Colonic mucosa (tissue), 4 donors: Measurements from ENCODE around the gene CLPSL1. TPM values are rescaled to one million over a fixed set of nuclear protein-coding genes. Genes with fewer than 3 reads are reported as not detected.
A peak's percentile ranks its signal among the peaks of the same experiment; 100 is the strongest.

ENCODE experiments used
- DNase-seq: peaks from one replicate; pipeline ENCODE4 v3.0.0-alpha.2; 2020
- H3K27ac ChIP-seq: fragments of 200-600 bp; one replicate; pipeline ENCODE4 v1.8.0; 2021
- H3K27me3 ChIP-seq: fragments of 200-600 bp; one replicate; pipeline ENCODE4 v1.8.0; 2021
- H3K36me3 ChIP-seq: fragments of 200-600 bp; one replicate; pipeline ENCODE4 v1.8.0; 2021
- H3K4me1 ChIP-seq: fragments of 200-600 bp; one replicate; pipeline ENCODE4 v1.8.0; 2021; ENCODE audit warnings: mild to moderate bottlenecking
- H3K4me3 ChIP-seq: fragments of 200-600 bp; one replicate; pipeline ENCODE4 v1.8.0; 2021
- H3K9ac ChIP-seq, 2 donors: one replicate each; pipeline ENCODE4 v1.7.0; 2013; ENCODE audit warnings: control low read depth in 2 of 2, low read depth in 2 of 2, low read length in 2 of 2
- H3K9me3 ChIP-seq: fragments of 200-600 bp; one replicate; pipeline ENCODE4 v1.8.0; 2021
- CTCF ChIP-seq: fragments of 200-600 bp; IDR thresholded peaks from one replicate; pipeline ENCODE4 v1.8.0; 2022; ENCODE audit warnings: antibody characterized with exemption, mild to moderate bottlenecking
- intact Hi-C: fragments of 100-400 bp; cut with DNase I; formaldehyde crosslinking; loops from one replicate; pipeline ENCODE4 v1.14.1; 2022
- total RNA-seq, 2 donors: library from RNA; stranded (reverse); fragmentation: NEBNext Ultra II Directional in 1 of 2; extraction: Animal tissue kit (Norgen Biotek cat#: 25700) in 1 of 2; gene quantifications; one replicate each; pipeline ENCODE4 v1.2.1, GENCODE V29; 2021
- donor health status: healthy.
- donor health status: DM: no; HTN: no; CAD: no.
- donor health status: DM: no; HTN: no; CAD: no.

Gene CLPSL1
- total RNA-seq, 2 donors from 2014 or later: not detected

GRCh38 chr6:35769211-35769610 lies 11.6 kb upstream of the CLPSL1 start:
- no peak overlapping the region for H3K4me3 ChIP-seq
- no peaks in the 10 kb centered on the region for H3K9me3 ChIP-seq
- H3K27ac ChIP-seq: no peak overlapping the region
- intact Hi-C loops: no loop called here
- H3K36me3 ChIP-seq: no peaks in the 10 kb centered on the region
- H3K9ac ChIP-seq: no peak overlapping the region
- H3K27me3 ChIP-seq: no peaks in the 10 kb centered on the region
- no peaks in the 10 kb centered on the region for H3K4me1 ChIP-seq
- no peak for DNase-seq
- no peak for TF ChIP-seq CTCF

- no peaks in the 10 kb centered on the region for H3K9me3 ChIP-seq
- no peaks in the 10 kb centered on the region for H3K27me3 ChIP-seq
- TF ChIP-seq CTCF: no peak
Measured at GRCh38 chr6:35771343-35771627, 9.5 kb upstream of the CLPSL1 start.

GRCh38 chr6:35774116-35774794 lies 6.6 kb upstream of the CLPSL1 start:
- no peaks in the 10 kb centered on the region for H3K4me1 ChIP-seq
- H3K9ac ChIP-seq: no peak overlapping the region
- H3K36me3 ChIP-seq: no peaks in the 10 kb centered on the region
- intact Hi-C loops: no loop called here
- H3K4me3 ChIP-seq: no peak overlapping the region
- H3K9me3 ChIP-seq: no peaks in the 10 kb centered on the region
- H3K27me3 ChIP-seq: no peaks in the 10 kb centered on the region
- no peak overlapping the region for H3K27ac ChIP-seq
- no peak for TF ChIP-seq CTCF
- no peak for DNase-seq

More at GRCh38 chr6:35771343-35771627, 9.5 kb upstream of the CLPSL1 start:
- no peak for DNase-seq
- no peak overlapping the region for H3K4me3 ChIP-seq
- H3K36me3 ChIP-seq: no peaks in the 10 kb centered on the region
- H3K27ac ChIP-seq: no peak overlapping the region
- intact Hi-C loops: no loop called here
- H3K9ac ChIP-seq: no peak overlapping the region
- no peaks in the 10 kb centered on the region for H3K4me1 ChIP-seq

GRCh38 chr6:35775031-35775430 lies 5.8 kb upstream of the CLPSL1 start:
- Histone ChIP-seq H3K36me3 (no peaks in the 10 kb centered on the region), H3K4me3 (no peak overlapping the region), H3K9me3 (no peaks in the 10 kb centered on the region), H3K27me3 (no peaks in the 10 kb centered on the region), H3K27ac (no peak overlapping the region), H3K4me1 (no peaks in the 10 kb centered on the region), H3K9ac (no peak overlapping the region)
- no peak for DNase-seq
- TF ChIP-seq CTCF: no peak
- intact Hi-C loops: no loop called here

- Histone ChIP-seq H3K4me3 (peak within 1 kb of the TSS; percentile 44), H3K9me3 (no peaks in the 10 kb centered on the region), H3K27me3 (no peaks in the 10 kb centered on the region), H3K27ac (no peak within 1 kb of the TSS), H3K36me3 (no peaks in the 10 kb centered on the region), H3K9ac (no peak within 1 kb of the TSS), H3K4me1 (no peaks in the 10 kb centered on the region)
- no peak for DNase-seq
- TF ChIP-seq CTCF: no peak
- intact Hi-C loops: no loop called here
Measured at GRCh38 chr6:35776364-35777215, 4.2 kb upstream of the CLPSL1 start, which contains the start of gene CLPSL2. Gene CLPSL2, plus strand, starts transcription at chr6:35776598. Its CDS starts 21 bp downstream, at chr6:35776619.
